Effector memory CD4-positive, alpha-beta T cell (primary cell): Measurements from ENCODE around the gene GIMAP1.

Experiments used
- DNase-seq, 3 donors: peaks; one replicate each; pipeline ENCODE4 v3.0.0-alpha.2; 2020
- H3K27ac ChIP-seq: 2 replicates; pipeline ENCODE4 v1.7.0; 2013; ENCODE audit warnings: mild to moderate bottlenecking, low read length, moderate library complexity; ENCODE audit not compliant: insufficient read depth, poor library complexity, severe bottlenecking
- H3K27me3 ChIP-seq: replicated peaks from 2 replicates; pipeline ENCODE4 v1.7.0; 2013; ENCODE audit warnings: mild to moderate bottlenecking, low read length; ENCODE audit not compliant: insufficient read depth, control insufficient read depth, poor library complexity, severe bottlenecking
- H3K36me3 ChIP-seq: 2 replicates; pipeline ENCODE4 v1.7.0; 2013; ENCODE audit warnings: mild to moderate bottlenecking, low read length, moderate library complexity; ENCODE audit not compliant: control insufficient read depth, insufficient read depth
- H3K4me1 ChIP-seq: 2 replicates; pipeline ENCODE4 v1.7.0; 2013; ENCODE audit warnings: low read length, mild to moderate bottlenecking; ENCODE audit not compliant: control insufficient read depth, insufficient read depth, poor library complexity, severe bottlenecking
- H3K4me3 ChIP-seq: 2 replicates; pipeline ENCODE4 v1.7.0; 2013; ENCODE audit warnings: low read length, low read depth, mild to moderate bottlenecking; ENCODE audit not compliant: insufficient read depth, poor library complexity, severe bottlenecking
- H3K9me3 ChIP-seq: 2 replicates; pipeline ENCODE4 v1.7.0; 2013; ENCODE audit warnings: mild to moderate bottlenecking, low read length, moderate library complexity; ENCODE audit not compliant: control insufficient read depth

Gene GIMAP1

DNA sequence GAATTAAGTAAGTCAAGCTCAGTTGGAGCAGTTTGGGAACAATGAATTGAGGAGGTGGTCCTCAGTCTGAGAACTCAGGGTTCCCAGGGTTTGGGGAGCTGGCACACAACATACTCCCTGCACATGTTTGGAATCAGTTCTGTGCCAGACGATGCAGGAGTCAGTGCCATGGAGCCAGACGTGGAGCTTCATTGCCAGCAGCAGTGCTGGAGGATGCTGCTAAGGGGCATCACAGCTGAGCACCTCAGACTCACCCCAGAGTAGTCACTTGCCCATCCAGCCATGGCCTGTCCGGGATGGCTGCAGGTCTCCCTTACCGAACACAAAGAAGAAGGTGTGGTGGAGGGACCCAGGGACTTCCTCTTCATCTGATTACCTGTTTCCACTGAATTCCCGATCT lies 28.7 kb downstream of the GIMAP1 start:
- Histone ChIP-seq H3K4me3 (peak overlapping the region; percentile 86), H3K36me3 (peaks cover 44% of the 10 kb centered on the region)
- no peak for DNase-seq

DNA sequence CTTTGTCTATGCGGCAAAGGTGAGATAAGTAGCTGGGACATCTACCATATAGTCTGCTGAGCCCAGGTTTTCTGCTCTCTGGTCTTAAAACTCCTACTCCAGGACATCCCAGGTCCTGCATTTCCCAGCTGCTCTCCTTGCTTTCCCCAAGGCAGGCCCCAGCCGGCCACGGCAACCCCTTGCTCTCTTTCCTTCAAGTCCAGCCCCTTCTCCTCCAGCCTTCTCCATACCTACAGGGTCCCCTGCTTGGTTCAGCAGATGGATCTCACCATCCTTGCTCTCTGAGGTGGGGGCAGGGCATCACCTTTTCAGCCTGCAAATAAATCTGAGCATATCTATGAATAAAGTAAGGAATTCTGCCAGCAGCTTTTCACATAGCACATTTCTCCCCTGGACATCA lies 29.5 kb downstream of the GIMAP1 start:
- H3K27ac ChIP-seq: peak overlapping the region; percentile 85
- peaks cover 75% of the 10 kb centered on the region for H3K4me1 ChIP-seq
- no peak for DNase-seq
- H3K9me3 ChIP-seq: no peaks in the 10 kb centered on the region
- peaks cover 37% of the 10 kb centered on the region for H3K36me3 ChIP-seq
- peak overlapping the region; percentile 17 for H3K4me3 ChIP-seq
- no peaks in the 10 kb centered on the region for H3K27me3 ChIP-seq

More for the DNA sequence above, 28.7 kb downstream of the GIMAP1 start:
- Histone ChIP-seq H3K27ac (peak overlapping the region; percentile 85), H3K27me3 (no peaks in the 10 kb centered on the region), H3K4me1 (peaks cover 78% of the 10 kb centered on the region), H3K9me3 (no peaks in the 10 kb centered on the region)

- peaks cover 27% of the 10 kb centered on the region for H3K36me3 ChIP-seq
- peak overlapping the region; percentile 85 for H3K27ac ChIP-seq
- peaks cover 72% of the 10 kb centered on the region for H3K4me1 ChIP-seq
- H3K27me3 ChIP-seq: no peaks in the 10 kb centered on the region
- no peak for DNase-seq
- no peak overlapping the region for H3K4me3 ChIP-seq
- no peaks in the 10 kb centered on the region for H3K9me3 ChIP-seq
Measured at GRCh38 chr7:150746921-150747320, 30.5 kb downstream of the GIMAP1 start.

DNA sequence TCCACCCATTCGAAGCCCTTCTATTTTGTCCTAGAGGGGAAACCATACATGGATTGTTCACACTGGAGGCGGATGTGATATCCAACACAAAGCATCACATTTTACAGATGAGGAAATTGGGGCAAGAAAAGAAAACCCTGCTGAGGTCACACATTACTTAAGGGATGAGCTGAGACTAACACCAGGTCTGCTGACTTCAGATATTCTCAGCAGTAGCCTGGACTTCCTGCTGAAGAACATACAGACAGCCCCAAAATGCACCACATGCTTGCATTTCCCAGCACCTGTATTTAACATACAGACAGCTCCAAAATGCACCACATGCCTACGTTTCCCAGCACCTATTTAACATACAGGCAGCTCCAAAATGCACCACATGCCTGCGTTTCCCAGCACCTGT lies 32.0 kb downstream of the GIMAP1 start:
- peaks cover 12% of the 10 kb centered on the region for H3K36me3 ChIP-seq
- H3K27me3 ChIP-seq: no peaks in the 10 kb centered on the region
- DNase-seq: no peak
- H3K27ac ChIP-seq: peak overlapping the region; percentile 85
- no peaks in the 10 kb centered on the region for H3K9me3 ChIP-seq
- peaks cover 62% of the 10 kb centered on the region for H3K4me1 ChIP-seq
- H3K4me3 ChIP-seq: no peak overlapping the region

GRCh38 chr7:150751702-150752101 lies 35.3 kb downstream of the GIMAP1 start:
- peaks cover 58% of the 10 kb centered on the region for H3K4me1 ChIP-seq
- no peak for DNase-seq
- H3K9me3 ChIP-seq: no peaks in the 10 kb centered on the region
- no peaks in the 10 kb centered on the region for H3K27me3 ChIP-seq
- no peaks in the 10 kb centered on the region for H3K36me3 ChIP-seq
- no peak overlapping the region for H3K27ac ChIP-seq
- H3K4me3 ChIP-seq: no peak overlapping the region

DNA sequence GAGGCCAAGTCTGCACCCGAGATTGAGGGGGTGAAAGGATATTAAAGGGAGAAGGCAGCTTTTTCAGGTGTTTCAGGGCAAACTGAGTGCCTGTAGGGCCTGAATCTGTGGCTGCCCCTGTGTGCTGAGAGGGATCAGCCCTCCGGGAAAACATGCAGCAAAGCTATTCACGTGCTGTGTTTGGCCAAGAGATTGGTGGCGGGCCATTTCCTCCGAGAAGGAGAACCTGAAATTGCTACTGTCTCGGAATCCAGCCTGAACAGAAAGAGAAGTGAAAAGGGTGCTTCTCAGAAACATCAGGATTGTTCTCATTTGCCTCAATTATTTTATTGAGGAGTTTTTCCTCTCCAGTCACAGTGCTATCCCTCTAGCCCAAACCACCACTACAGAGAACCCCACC lies 36.8 kb downstream of the GIMAP1 start:
- DNase-seq: no peak
- Histone ChIP-seq H3K27ac (no peak overlapping the region), H3K4me1 (peaks cover 48% of the 10 kb centered on the region), H3K27me3 (no peaks in the 10 kb centered on the region), H3K36me3 (no peaks in the 10 kb centered on the region), H3K4me3 (no peak overlapping the region), H3K9me3 (no peaks in the 10 kb centered on the region)

DNA sequence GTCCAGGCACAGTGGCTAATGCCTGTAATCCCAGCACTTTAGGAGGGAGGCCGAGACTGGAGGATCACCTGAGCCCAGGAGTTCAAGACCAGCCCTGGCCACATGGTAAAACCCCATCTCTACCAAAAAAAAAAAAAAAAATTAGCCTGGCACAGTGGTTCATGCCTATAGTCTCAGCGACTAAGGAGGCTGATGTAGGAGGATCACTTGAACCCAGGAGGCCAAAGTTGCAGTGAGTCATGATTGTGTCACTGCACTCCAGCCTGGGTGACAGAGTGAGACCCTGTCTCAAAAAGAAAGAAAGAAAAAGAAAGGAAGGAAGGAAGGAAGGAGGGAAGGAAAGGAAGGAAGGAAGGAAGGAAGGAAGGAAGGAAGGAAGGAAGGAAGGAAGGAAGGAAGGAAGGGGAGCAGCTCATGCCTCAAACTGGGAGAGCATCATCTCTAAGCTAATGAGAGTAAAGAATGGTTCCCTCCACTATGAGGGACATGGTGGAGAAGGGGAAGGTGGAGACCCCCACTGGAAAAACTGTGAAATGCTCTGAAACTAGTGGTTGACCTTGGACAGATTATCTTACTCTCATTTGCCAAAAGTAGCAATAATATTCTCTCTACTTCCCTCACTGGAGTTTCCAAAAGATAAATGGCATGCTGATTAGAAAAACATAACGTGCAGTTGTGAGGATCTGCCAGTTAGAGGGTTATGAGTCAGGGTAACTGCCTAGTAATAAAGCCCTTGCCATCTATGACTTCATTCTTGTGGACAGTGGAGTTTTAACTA lies 37.6 kb downstream of the GIMAP1 start:
- no peaks in the 10 kb centered on the region for H3K9me3 ChIP-seq
- no peaks in the 10 kb centered on the region for H3K27me3 ChIP-seq
- no peak for DNase-seq
- H3K36me3 ChIP-seq: no peaks in the 10 kb centered on the region
- peak overlapping the region; percentile 60 for H3K27ac ChIP-seq
- peaks cover 41% of the 10 kb centered on the region for H3K4me1 ChIP-seq
- no peak overlapping the region for H3K4me3 ChIP-seq

GRCh38 chr7:150754951-150755350 lies 38.5 kb downstream of the GIMAP1 start:
- peak overlapping the region; percentile 88 for H3K27ac ChIP-seq
- H3K27me3 ChIP-seq: no peaks in the 10 kb centered on the region
- H3K4me3 ChIP-seq: no peak overlapping the region
- no peaks in the 10 kb centered on the region for H3K36me3 ChIP-seq
- peaks cover 34% of the 10 kb centered on the region for H3K4me1 ChIP-seq
- no peak for DNase-seq
- H3K9me3 ChIP-seq: no peaks in the 10 kb centered on the region

- H3K36me3 ChIP-seq: no peaks in the 10 kb centered on the region
- peak overlapping the region; percentile 88 for H3K27ac ChIP-seq
- H3K4me3 ChIP-seq: peak overlapping the region; percentile 17
- peaks cover 34% of the 10 kb centered on the region for H3K4me1 ChIP-seq
- DNase-seq: peak; percentile 51 to 74 (median 67)
- no peaks in the 10 kb centered on the region for H3K9me3 ChIP-seq
- no peaks in the 10 kb centered on the region for H3K27me3 ChIP-seq
Measured at GRCh38 chr7:150755473-150756099, 39.2 kb downstream of the GIMAP1 start.

- no peaks in the 10 kb centered on the region for H3K9me3 ChIP-seq
- peak overlapping the region; percentile 23 for H3K4me3 ChIP-seq
- H3K4me1 ChIP-seq: peaks cover 34% of the 10 kb centered on the region
- H3K27ac ChIP-seq: peak overlapping the region; percentile 88
- H3K27me3 ChIP-seq: no peaks in the 10 kb centered on the region
- no peaks in the 10 kb centered on the region for H3K36me3 ChIP-seq
- DNase-seq: no peak
Measured at GRCh38 chr7:150756166-150756565, 39.8 kb downstream of the GIMAP1 start.
